GM23338 (cell line): Measurements from ENCODE around the gene ABCA5. TPM values are rescaled to one million over a fixed set of nuclear protein-coding genes. Genes with fewer than 3 reads are reported as not detected.

Source experiments
- ATAC-seq: fragments of 200-7000 bp; cut with Tn5 transposase; 3 replicates; pipeline ENCODE4 v1.9.1; 2020
- DNase-seq: peaks from one replicate; pipeline ENCODE4 v3.0.0-alpha.2; 2015; ENCODE audit warnings: low spot score
- H2AFZ ChIP-seq: fragments of 200-600 bp; sonication (generic); 2 replicates; pipeline ENCODE4 v1.8.0; 2016; ENCODE audit warnings: antibody characterized with exemption, mild to moderate bottlenecking, moderate library complexity
- H3F3A ChIP-seq: fragments of 200-600 bp; sonication (generic); replicated peaks from 2 replicates; pipeline ENCODE4 v1.8.0; 2017; ENCODE audit warnings: antibody characterized with exemption, mixed run types, low read depth
- H3K27ac ChIP-seq: fragments of 200-600 bp; sonication (generic); 2 replicates; pipeline ENCODE4 v1.6.1; 2016; ENCODE audit warnings: low read depth
- H3K27me3 ChIP-seq: fragments of 200-600 bp; sonication (generic); 2 replicates; pipeline ENCODE4 v1.8.0; 2016; ENCODE audit warnings: mild to moderate bottlenecking, mixed run types, moderate library complexity; ENCODE audit not compliant: insufficient read depth
- H3K36me3 ChIP-seq: fragments of 200-600 bp; sonication (generic); 2 replicates; pipeline ENCODE4 v1.8.0; 2016; ENCODE audit warnings: mild to moderate bottlenecking; ENCODE audit not compliant: insufficient read depth
- H3K4me1 ChIP-seq: fragments of 200-600 bp; sonication (generic); 2 replicates; pipeline ENCODE4 v1.8.0; 2016; ENCODE audit warnings: mild to moderate bottlenecking, moderate library complexity; ENCODE audit not compliant: insufficient read depth
- H3K4me2 ChIP-seq: fragments of 200-600 bp; sonication (generic); 2 replicates; pipeline ENCODE4 v1.7.1; 2017; ENCODE audit warnings: mixed run types
- H3K4me3 ChIP-seq: fragments of 200-600 bp; sonication (generic); 2 replicates; pipeline ENCODE4 v1.6.1; 2016; ENCODE audit warnings: mixed run types
- H3K79me2 ChIP-seq: fragments of 200-600 bp; sonication (generic); replicated peaks from 2 replicates; pipeline ENCODE4 v1.8.0; 2017; ENCODE audit warnings: mild to moderate bottlenecking; ENCODE audit not compliant: insufficient read depth
- H3K9me2 ChIP-seq: fragments of 200-600 bp; sonication (generic); 2 replicates; pipeline ENCODE4 v1.8.0; 2017; ENCODE audit not compliant: insufficient read depth
- H4K20me1 ChIP-seq: fragments of 200-600 bp; sonication (generic); replicated peaks from 2 replicates; pipeline ENCODE4 v1.8.0; 2017; ENCODE audit warnings: mild to moderate bottlenecking; ENCODE audit not compliant: insufficient read depth
- H3K27ac Mint-ChIP-seq: 2 replicates; pipeline ENCODE4 v1.8.0; 2020; ENCODE audit warnings: inconsistent platforms, mild to moderate bottlenecking, moderate library complexity, mixed read lengths
- H3K27me3 Mint-ChIP-seq: 3 replicates; pipeline ENCODE4 v1.8.0; 2022; ENCODE audit warnings: low read depth, mild to moderate bottlenecking, moderate library complexity, mixed read lengths, inconsistent platforms; ENCODE audit not compliant: insufficient read depth, poor library complexity
- H3K36me3 Mint-ChIP-seq: 3 replicates; pipeline ENCODE4 v1.8.0; 2021; ENCODE audit warnings: low read depth, mild to moderate bottlenecking, inconsistent platforms, moderate library complexity, mixed read lengths
- H3K4me1 Mint-ChIP-seq: 3 replicates; pipeline ENCODE4 v1.8.0; 2020; ENCODE audit warnings: mild to moderate bottlenecking, inconsistent platforms, mixed read lengths
- H3K4me3 Mint-ChIP-seq: 3 replicates; pipeline ENCODE4 v1.8.0; 2021; ENCODE audit warnings: moderate library complexity, mild to moderate bottlenecking, inconsistent platforms, mixed read lengths
- H3K9me3 Mint-ChIP-seq: 3 replicates; pipeline ENCODE4 v1.8.0; 2020; ENCODE audit warnings: moderate library complexity, mild to moderate bottlenecking, inconsistent platforms, mixed read lengths
- EZH2 ChIP-seq: fragments of 200-600 bp; sonication (generic); IDR thresholded peaks from one replicate; pipeline ENCODE4 v1.8.0; 2017; ENCODE audit warnings: antibody characterized with exemption, mild to moderate bottlenecking, low read depth; ENCODE audit not compliant: unreplicated experiment
- EZH2phosphoT487 ChIP-seq: fragments of 200-600 bp; sonication (generic); IDR thresholded peaks from one replicate; pipeline ENCODE4 v1.8.1; 2018; ENCODE audit warnings: antibody characterized with exemption; ENCODE audit not compliant: unreplicated experiment
- JUNB ChIP-seq: IDR thresholded peaks from one replicate; pipeline ENCODE4 v1.6.1; 2016; ENCODE audit warnings: antibody characterized with exemption; ENCODE audit not compliant: unreplicated experiment
- STAT1 ChIP-seq: IDR thresholded peaks from one replicate; pipeline ENCODE4 v1.6.1; 2016; ENCODE audit warnings: antibody characterized with exemption; ENCODE audit not compliant: unreplicated experiment
- ZNF114 ChIP-seq: fragments of 250-450 bp; sonication (Bioruptor Pico); IDR thresholded peaks from 2 replicates; pipeline ENCODE4 v1.5.0; 2020; ENCODE audit warnings: mild to moderate bottlenecking, moderate library complexity
- ZNF331 ChIP-seq: fragments of 250-450 bp; sonication (Bioruptor Pico); IDR thresholded peaks from 2 replicates; pipeline ENCODE4 v1.5.0; 2020; ENCODE audit warnings: low read depth, mild to moderate bottlenecking, moderate library complexity
- polyA plus RNA-seq: library from polyadenylated mRNA; unstranded; fragments of >200 nt; fragmentation: Nextera tagmentation; extraction: Ambion mirVana; gene quantifications from 2 replicates; pipeline ENCODE4 v1.2.1, GENCODE V29; 2016
- total RNA-seq: library from RNA; depleted of rRNA; stranded (reverse); fragments of >200 nt; shearing (Covaris generic); gene quantifications from 2 replicates; pipeline ENCODE4 v1.2.3, GENCODE V29; 2014
- TF ChIP-seq, protein P1 (sequence below): fragments of 250-450 bp; sonication (Bioruptor Pico); IDR thresholded peaks from 2 replicates; pipeline ENCODE4 v1.5.0; 2020; ENCODE audit warnings: mild to moderate bottlenecking, moderate library complexity
- TF ChIP-seq, protein P2 (sequence below): IDR thresholded peaks from one replicate; pipeline ENCODE4 v1.6.1; 2018; ENCODE audit warnings: antibody characterized with exemption; ENCODE audit not compliant: unreplicated experiment
- TF ChIP-seq, protein P3 (sequence below): IDR thresholded peaks from 2 replicates; pipeline ENCODE4 v1.6.1; 2016; ENCODE audit warnings: antibody characterized with exemption
- TF ChIP-seq, protein P4 (sequence below), 2 experiments: fragments of 200-600 bp in 1 of 2; sonication (generic) in 1 of 2; conservative IDR thresholded peaks; 2 replicates each; pipeline versions ENCODE4 v1.5.1 to v1.6.1; 2016 to 2017; ENCODE audit warnings: antibody characterized with exemption in 2 of 2, low read depth in 2 of 2, mild to moderate bottlenecking in 2 of 2, moderate library complexity in 1 of 2

ABCA5 gene
- total and polyA plus RNA-seq, 2 experiments from 2014 or later: 3.1 to 3.4 TPM

DNA sequence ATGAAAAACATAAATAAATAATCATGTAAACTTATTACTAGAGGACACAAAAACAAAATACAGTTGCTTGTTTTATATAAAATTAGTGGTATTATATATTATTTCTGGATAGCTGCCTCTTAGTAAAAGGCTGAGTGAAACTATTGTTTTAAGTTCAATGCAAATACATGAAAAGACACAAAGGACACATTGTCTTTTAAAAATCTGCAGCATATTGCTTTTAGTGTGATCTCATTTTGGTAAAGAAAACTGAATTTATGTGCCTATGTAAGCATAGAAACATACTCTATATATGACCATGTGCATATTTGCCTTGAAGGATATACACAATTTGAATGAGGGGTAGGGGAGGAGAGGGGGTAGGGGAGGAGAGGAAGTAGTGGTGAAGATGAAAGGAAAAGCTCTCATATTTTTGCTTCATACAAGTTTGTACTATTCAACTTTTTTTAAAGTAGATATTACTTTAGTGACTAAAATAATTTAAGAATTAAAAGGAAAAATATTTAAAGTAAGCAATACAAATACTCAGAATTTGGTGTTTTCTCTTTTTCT, 104.2 kb downstream of the ABCA5 start:
- H3K4me1 ChIP-seq: no peaks in the 10 kb centered on the region; the same call in 1 of the 2 replicates
- H3K9me2 ChIP-seq: no peaks in the 10 kb centered on the region
- DNase-seq (no peak), ATAC-seq (no peak)
- no peaks in the 10 kb centered on the region for H3K36me3 ChIP-seq
- H3K4me3 ChIP-seq: no peak overlapping the region
- H3K4me2 ChIP-seq: no peak overlapping the region
- TF ChIP-seq, protein P1, sequence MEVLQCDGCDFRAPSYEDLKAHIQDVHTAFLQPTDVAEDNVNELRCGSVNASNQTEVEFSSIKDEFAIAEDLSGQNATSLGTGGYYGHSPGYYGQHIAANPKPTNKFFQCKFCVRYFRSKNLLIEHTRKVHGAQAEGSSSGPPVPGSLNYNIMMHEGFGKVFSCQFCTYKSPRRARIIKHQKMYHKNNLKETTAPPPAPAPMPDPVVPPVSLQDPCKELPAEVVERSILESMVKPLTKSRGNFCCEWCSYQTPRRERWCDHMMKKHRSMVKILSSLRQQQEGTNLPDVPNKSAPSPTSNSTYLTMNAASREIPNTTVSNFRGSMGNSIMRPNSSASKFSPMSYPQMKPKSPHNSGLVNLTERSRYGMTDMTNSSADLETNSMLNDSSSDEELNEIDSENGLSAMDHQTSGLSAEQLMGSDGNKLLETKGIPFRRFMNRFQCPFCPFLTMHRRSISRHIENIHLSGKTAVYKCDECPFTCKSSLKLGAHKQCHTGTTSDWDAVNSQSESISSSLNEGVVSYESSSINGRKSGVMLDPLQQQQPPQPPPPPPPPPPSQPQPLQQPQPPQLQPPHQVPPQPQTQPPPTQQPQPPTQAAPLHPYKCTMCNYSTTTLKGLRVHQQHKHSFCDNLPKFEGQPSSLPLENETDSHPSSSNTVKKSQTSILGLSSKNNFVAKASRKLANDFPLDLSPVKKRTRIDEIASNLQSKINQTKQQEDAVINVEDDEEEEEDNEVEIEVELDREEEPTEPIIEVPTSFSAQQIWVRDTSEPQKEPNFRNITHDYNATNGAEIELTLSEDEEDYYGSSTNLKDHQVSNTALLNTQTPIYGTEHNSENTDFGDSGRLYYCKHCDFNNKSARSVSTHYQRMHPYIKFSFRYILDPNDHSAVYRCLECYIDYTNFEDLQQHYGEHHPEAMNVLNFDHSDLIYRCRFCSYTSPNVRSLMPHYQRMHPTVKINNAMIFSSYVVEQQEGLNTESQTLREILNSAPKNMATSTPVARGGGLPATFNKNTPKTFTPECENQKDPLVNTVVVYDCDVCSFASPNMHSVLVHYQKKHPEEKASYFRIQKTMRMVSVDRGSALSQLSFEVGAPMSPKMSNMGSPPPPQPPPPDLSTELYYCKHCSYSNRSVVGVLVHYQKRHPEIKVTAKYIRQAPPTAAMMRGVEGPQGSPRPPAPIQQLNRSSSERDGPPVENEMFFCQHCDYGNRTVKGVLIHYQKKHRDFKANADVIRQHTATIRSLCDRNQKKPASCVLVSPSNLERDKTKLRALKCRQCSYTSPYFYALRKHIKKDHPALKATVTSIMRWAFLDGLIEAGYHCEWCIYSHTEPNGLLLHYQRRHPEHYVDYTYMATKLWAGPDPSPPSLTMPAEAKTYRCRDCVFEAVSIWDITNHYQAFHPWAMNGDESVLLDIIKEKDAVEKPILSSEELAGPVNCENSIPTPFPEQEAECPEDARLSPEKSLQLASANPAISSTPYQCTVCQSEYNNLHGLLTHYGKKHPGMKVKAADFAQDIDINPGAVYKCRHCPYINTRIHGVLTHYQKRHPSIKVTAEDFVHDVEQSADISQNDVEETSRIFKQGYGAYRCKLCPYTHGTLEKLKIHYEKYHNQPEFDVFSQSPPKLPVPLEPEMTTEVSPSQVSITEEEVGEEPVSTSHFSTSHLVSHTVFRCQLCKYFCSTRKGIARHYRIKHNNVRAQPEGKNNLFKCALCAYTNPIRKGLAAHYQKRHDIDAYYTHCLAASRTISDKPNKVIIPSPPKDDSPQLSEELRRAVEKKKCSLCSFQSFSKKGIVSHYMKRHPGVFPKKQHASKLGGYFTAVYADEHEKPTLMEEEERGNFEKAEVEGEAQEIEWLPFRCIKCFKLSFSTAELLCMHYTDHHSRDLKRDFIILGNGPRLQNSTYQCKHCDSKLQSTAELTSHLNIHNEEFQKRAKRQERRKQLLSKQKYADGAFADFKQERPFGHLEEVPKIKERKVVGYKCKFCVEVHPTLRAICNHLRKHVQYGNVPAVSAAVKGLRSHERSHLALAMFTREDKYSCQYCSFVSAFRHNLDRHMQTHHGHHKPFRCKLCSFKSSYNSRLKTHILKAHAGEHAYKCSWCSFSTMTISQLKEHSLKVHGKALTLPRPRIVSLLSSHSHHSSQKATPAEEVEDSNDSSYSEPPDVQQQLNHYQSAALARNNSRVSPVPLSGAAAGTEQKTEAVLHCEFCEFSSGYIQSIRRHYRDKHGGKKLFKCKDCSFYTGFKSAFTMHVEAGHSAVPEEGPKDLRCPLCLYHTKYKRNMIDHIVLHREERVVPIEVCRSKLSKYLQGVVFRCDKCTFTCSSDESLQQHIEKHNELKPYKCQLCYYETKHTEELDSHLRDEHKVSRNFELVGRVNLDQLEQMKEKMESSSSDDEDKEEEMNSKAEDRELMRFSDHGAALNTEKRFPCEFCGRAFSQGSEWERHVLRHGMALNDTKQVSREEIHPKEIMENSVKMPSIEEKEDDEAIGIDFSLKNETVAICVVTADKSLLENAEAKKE (CRISPR knock-in tag): no peak
- TF ChIP-seq ZNF331: no peak
- no peak for TF ChIP-seq STAT1
- TF ChIP-seq, protein P2, sequence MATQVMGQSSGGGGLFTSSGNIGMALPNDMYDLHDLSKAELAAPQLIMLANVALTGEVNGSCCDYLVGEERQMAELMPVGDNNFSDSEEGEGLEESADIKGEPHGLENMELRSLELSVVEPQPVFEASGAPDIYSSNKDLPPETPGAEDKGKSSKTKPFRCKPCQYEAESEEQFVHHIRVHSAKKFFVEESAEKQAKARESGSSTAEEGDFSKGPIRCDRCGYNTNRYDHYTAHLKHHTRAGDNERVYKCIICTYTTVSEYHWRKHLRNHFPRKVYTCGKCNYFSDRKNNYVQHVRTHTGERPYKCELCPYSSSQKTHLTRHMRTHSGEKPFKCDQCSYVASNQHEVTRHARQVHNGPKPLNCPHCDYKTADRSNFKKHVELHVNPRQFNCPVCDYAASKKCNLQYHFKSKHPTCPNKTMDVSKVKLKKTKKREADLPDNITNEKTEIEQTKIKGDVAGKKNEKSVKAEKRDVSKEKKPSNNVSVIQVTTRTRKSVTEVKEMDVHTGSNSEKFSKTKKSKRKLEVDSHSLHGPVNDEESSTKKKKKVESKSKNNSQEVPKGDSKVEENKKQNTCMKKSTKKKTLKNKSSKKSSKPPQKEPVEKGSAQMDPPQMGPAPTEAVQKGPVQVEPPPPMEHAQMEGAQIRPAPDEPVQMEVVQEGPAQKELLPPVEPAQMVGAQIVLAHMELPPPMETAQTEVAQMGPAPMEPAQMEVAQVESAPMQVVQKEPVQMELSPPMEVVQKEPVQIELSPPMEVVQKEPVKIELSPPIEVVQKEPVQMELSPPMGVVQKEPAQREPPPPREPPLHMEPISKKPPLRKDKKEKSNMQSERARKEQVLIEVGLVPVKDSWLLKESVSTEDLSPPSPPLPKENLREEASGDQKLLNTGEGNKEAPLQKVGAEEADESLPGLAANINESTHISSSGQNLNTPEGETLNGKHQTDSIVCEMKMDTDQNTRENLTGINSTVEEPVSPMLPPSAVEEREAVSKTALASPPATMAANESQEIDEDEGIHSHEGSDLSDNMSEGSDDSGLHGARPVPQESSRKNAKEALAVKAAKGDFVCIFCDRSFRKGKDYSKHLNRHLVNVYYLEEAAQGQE: no peak
- TF ChIP-seq, protein P3, sequence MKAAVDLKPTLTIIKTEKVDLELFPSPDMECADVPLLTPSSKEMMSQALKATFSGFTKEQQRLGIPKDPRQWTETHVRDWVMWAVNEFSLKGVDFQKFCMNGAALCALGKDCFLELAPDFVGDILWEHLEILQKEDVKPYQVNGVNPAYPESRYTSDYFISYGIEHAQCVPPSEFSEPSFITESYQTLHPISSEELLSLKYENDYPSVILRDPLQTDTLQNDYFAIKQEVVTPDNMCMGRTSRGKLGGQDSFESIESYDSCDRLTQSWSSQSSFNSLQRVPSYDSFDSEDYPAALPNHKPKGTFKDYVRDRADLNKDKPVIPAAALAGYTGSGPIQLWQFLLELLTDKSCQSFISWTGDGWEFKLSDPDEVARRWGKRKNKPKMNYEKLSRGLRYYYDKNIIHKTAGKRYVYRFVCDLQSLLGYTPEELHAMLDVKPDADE: no peak
- no peak for TF ChIP-seq EZH2phosphoT487
- no peak for TF ChIP-seq JUNB
- no peak for TF ChIP-seq ZNF114 (CRISPR knock-in tag)
- TF ChIP-seq EZH2: no peak
- TF ChIP-seq, protein P4, sequence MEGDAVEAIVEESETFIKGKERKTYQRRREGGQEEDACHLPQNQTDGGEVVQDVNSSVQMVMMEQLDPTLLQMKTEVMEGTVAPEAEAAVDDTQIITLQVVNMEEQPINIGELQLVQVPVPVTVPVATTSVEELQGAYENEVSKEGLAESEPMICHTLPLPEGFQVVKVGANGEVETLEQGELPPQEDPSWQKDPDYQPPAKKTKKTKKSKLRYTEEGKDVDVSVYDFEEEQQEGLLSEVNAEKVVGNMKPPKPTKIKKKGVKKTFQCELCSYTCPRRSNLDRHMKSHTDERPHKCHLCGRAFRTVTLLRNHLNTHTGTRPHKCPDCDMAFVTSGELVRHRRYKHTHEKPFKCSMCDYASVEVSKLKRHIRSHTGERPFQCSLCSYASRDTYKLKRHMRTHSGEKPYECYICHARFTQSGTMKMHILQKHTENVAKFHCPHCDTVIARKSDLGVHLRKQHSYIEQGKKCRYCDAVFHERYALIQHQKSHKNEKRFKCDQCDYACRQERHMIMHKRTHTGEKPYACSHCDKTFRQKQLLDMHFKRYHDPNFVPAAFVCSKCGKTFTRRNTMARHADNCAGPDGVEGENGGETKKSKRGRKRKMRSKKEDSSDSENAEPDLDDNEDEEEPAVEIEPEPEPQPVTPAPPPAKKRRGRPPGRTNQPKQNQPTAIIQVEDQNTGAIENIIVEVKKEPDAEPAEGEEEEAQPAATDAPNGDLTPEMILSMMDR (conservative IDR thresholded peaks at IDR 0.05; ENCODE audit: low read depth in 2 of 2): no peak
- no peaks in the 10 kb centered on the region for H3K79me2 ChIP-seq
- H3K27ac ChIP-seq: no peak overlapping the region
- Mint-ChIP-seq H3K4me3 (no peak overlapping the region), H3K36me3 (no peaks in the 10 kb centered on the region), H3K27ac (no peak overlapping the region), H3K4me1 (no peaks in the 10 kb centered on the region), H3K9me3 (no peaks in the 10 kb centered on the region), H3K27me3 (no peaks in the 10 kb centered on the region)
- no peaks in the 10 kb centered on the region for H3K27me3 ChIP-seq
- no peaks in the 10 kb centered on the region for H3F3A ChIP-seq
- no peaks in the 10 kb centered on the region for H4K20me1 ChIP-seq
- no peak overlapping the region for H2AFZ ChIP-seq
